Embryonic facial prominence (tissue), 1 donor: ENCODE results near the gene FXYD1.

Experiments used
- DNase-seq: peaks from one replicate; pipeline ENCODE4 v3.0.0-alpha.2; 2016; ENCODE audit errors: extremely low spot score

FXYD1 gene

GRCh38 chr19:35107545-35107944 lies 31.1 kb upstream of the FXYD1 start:
- DNase-seq = no peak

- DNase-seq = no peak
These were observed 29.9 kb upstream of the FXYD1 start for GRCh38 chr19:35108730-35109129.

GRCh38 chr19:35109395-35110112 lies 29.1 kb upstream of the FXYD1 start:
- DNase-seq = no peak

- DNase-seq = no peak
These were observed 27.6 kb upstream of the FXYD1 start for GRCh38 chr19:35110974-35111373.

GRCh38 chr19:35112995-35113688 lies 25.5 kb upstream of the FXYD1 start:
- no peak for DNase-seq

- peak; percentile 69 for DNase-seq
These were observed 24.1 kb upstream of the FXYD1 start for GRCh38 chr19:35114353-35115176.

GRCh38 chr19:35115177-35115951 lies 23.3 kb upstream of the FXYD1 start, which contains the start of gene FXYD3:
FXYD3 (plus strand) TSS chr19:35115823; CDS start chr19:35119377, 3,554 bp downstream.
- DNase-seq = no peak

- no peak for DNase-seq
These were observed 22.4 kb upstream of the FXYD1 start for GRCh38 chr19:35116072-35116801.

GRCh38 chr19:35117116-35117515 lies 21.5 kb upstream of the FXYD1 start:
- no peak for DNase-seq

GRCh38 chr19:35117799-35118198 lies 20.8 kb upstream of the FXYD1 start:
- no peak for DNase-seq

- DNase-seq = no peak
These were observed 20.2 kb upstream of the FXYD1 start for GRCh38 chr19:35118268-35119020.

GRCh38 chr19:35119091-35119490 lies 19.5 kb upstream of the FXYD1 start:
- DNase-seq = no peak

- DNase-seq = no peak
These were observed 19.0 kb upstream of the FXYD1 start for GRCh38 chr19:35119578-35120155.

- DNase-seq = no peak
These were observed 18.1 kb upstream of the FXYD1 start for GRCh38 chr19:35120492-35120891.

- DNase-seq = no peak
These were observed 17.7 kb upstream of the FXYD1 start for GRCh38 chr19:35120898-35121297.

GRCh38 chr19:35122687-35123551 lies 15.7 kb upstream of the FXYD1 start:
- no peak for DNase-seq

- no peak for DNase-seq
These were observed 15.1 kb upstream of the FXYD1 start for GRCh38 chr19:35123573-35123972.

- DNase-seq = peak; percentile 88
These were observed 14.2 kb upstream of the FXYD1 start for GRCh38 chr19:35124098-35125060.
